Measurements from ENCODE around the gene GSTM2. TPM values are rescaled to one million over a fixed set of nuclear protein-coding genes. Genes with fewer than 3 reads are reported as not detected.
"Not testable (repeated sequence)": the region's sequence is repeated elsewhere in the genome, so short reads cannot be mapped to it uniquely, and the experiment has no call there.

GSTM2 gene
- total and polyA plus RNA-seq, 10 donors: 26.2 to 100 (median 52.3) TPM

- TF ChIP-seq POLR2AphosphoS5 (IDR thresholded peaks at IDR 0.05) (no peak), POLR2A (IDR thresholded peaks at IDR 0.05) (no peak), CTCF (IDR thresholded peaks at IDR 0.05 in 8 of 11, conservative IDR thresholded peaks at IDR 0.05 in 3 of 11) (no peak)
- Histone ChIP-seq H3K9me3 (no peaks in the 10 kb centered on the region), H3K4me3 (no peak overlapping the region), H3K27ac (peak overlapping the region in 2 of 8 donors; percentile 35 to 48), H3K36me3 (peaks cover 0 to 49% (median 15%) of the 10 kb centered on the region in 6 donors), H3K27me3 (replicated peaks in 1 of 7) (no peaks in the 10 kb centered on the region), H3K4me1 (peaks cover 0 to 39% (median 22%) of the 10 kb centered on the region in 6 donors)
- no peak for DNase-seq
- intact Hi-C loops (cut with DNase I; ENCODE audit: low total_unique reads): no loop called here
- WGBS, 5 donors: 75 to 82% (median 78%) methylated on average over 5 of the region's 5 CpGs
These were observed 7.7 kb upstream of the GSTM2 start for GRCh38 chr1:109659997-109660690.

DNA sequence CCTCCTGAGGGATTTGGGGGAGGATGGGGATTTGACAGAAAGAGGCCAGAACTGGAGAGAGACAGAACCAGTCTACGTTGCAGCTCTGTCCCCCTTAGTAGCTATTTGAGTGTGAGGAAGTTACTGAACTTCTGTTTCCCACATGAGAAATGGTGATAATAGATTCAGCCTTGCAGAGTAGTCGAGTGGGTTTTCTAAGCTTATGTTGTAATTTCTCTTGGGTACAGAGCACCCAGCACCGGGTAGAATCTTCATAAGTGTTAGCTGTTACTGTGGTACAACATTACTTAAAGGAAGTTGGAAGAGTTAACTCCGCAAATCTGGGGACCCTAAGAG lies 7.2 kb upstream of the GSTM2 start:
- intact Hi-C loops (cut with DNase I; ENCODE audit: low total_unique reads); H3K27me3 ChIP-seq (replicated peaks in 1 of 7); H3K9me3 ChIP-seq; DNase-seq; H3K4me3 ChIP-seq: not testable (repeated sequence)
- Histone ChIP-seq H3K27ac (peak overlapping the region in 2 of 8 donors; percentile 35 to 48), H3K4me1 (peaks cover 0 to 34% (median 17%) of the 10 kb centered on the region in 6 donors), H3K36me3 (peaks cover 0 to 54% (median 15%) of the 10 kb centered on the region in 6 donors)
- WGBS, 5 donors: 35 to 72% (median 44%) methylated on average over 3 to 4 of the region's 4 CpGs

GRCh38 chr1:109661391-109661790 lies 6.5 kb upstream of the GSTM2 start:
- DNase-seq: no peak
- Histone ChIP-seq H3K27me3 (replicated peaks in 1 of 7) (no peaks in the 10 kb centered on the region), H3K36me3 (peaks cover 0 to 54% (median 15%) of the 10 kb centered on the region in 6 donors), H3K27ac (peak overlapping the region in 2 of 8 donors; percentile 0 to 6), H3K4me3 (no peak overlapping the region), H3K9me3 (no peaks in the 10 kb centered on the region), H3K4me1 (peaks cover 0 to 32% (median 11%) of the 10 kb centered on the region in 6 donors)
- intact Hi-C loops (cut with DNase I; ENCODE audit: low total_unique reads): no loop called here
- TF ChIP-seq POLR2AphosphoS5 (IDR thresholded peaks at IDR 0.05): no peak
- no peak for TF ChIP-seq POLR2A (IDR thresholded peaks at IDR 0.05)
- no peak for TF ChIP-seq CTCF (IDR thresholded peaks at IDR 0.05 in 8 of 11, conservative IDR thresholded peaks at IDR 0.05 in 3 of 11)
- WGBS, 5 donors: 59 to 80% (median 70%) methylated on average over 2 of the region's 2 CpGs

DNA sequence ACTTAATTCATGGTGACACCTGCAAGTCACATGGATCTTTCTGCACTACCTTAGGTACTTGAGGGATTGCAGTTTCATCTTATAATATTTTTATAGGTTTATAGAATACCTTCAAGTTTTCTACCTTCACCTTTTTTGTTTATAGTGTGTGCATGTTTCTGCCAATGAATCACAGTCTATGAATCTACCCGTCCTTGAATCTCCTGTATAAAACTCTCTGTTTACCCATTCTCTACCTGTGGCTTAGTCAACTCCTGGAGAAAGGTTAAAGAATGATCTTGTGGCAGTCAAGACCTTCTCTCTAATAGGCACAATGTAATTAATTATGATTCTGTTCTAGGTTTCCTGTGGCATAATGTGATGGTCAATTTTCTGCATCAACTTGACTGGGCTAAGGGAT lies 3.2 kb upstream of the GSTM2 start:
- Histone ChIP-seq H3K27me3 (replicated peaks in 1 of 7) (no peaks in the 10 kb centered on the region), H3K27ac (no peak overlapping the region), H3K4me1 (peaks cover 0 to 22% (median 14%) of the 10 kb centered on the region in 6 donors), H3K9me3 (no peaks in the 10 kb centered on the region), H3K4me3 (no peak overlapping the region), H3K36me3 (peaks cover 0 to 34% (median 7%) of the 10 kb centered on the region in 6 donors)
- intact Hi-C loops (cut with DNase I; ENCODE audit: low total_unique reads): no loop called here
- WGBS, 5 donors: 53 to 97% (median 90%) methylated on average over 1 of the region's 1 CpG
- TF ChIP-seq CTCF (IDR thresholded peaks at IDR 0.05 in 8 of 11, conservative IDR thresholded peaks at IDR 0.05 in 3 of 11) (no peak), POLR2A (IDR thresholded peaks at IDR 0.05) (no peak), POLR2AphosphoS5 (IDR thresholded peaks at IDR 0.05) (no peak)
- no peak for DNase-seq

Measured in spleen (tissue), 11 donors.